GM19438 (cell line): Measurements from ENCODE around the gene TIMM22.
A peak's percentile ranks its signal among the peaks of the same experiment; 100 is the strongest.
"Not testable (repeated sequence)": the region's sequence is repeated elsewhere in the genome, so short reads cannot be mapped to it uniquely, and the experiment has no call there.

Experiments
- ATAC-seq: cut with Tn5 transposase; IDR thresholded peaks from one replicate; pipeline ENCODE4 v1.9.1; 2021; ENCODE audit warnings: low read depth; ENCODE audit not compliant: unreplicated experiment

TIMM22 gene

DNA sequence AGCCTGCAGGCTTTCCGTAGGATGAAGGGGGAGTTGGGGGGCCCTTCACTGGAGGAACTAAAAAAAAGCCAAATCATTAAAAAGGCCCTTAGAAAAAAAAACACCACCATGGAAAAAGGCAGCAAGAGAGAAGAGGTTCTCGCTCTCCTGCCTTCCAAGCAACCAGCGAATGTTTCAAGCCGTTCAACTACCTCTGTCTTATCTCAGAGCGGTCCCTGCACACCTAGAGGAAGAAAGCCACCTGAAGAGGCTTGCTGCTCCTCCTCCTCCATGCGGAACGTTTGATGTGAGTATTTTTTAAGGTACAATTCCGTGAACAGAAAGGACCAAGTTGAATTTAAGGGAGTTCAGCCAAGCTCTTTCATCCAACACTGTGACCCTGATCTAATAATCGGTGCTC is 26.6 kb upstream of the TIMM22 start:
- no peak for ATAC-seq

DNA sequence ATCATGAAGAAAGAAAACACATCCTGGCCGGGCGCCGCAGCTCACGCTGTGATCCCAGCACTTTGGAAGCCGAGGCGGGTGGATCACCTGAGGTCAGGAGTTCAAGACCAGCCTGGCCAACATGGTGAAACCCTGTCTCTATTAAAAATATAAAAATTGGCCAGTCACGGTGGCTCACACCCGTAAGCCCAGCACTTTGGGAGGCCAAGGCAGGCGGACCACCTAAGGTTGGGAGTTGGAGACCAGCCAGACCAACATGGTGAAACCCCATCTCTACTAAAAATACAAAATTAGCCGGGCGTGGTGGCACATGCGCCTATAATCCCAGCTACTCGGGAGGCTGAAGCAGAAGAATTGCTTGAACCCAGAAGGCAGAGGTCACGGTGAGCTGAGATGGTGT is 25.1 kb upstream of the TIMM22 start:
- ATAC-seq: not testable (repeated sequence)

DNA sequence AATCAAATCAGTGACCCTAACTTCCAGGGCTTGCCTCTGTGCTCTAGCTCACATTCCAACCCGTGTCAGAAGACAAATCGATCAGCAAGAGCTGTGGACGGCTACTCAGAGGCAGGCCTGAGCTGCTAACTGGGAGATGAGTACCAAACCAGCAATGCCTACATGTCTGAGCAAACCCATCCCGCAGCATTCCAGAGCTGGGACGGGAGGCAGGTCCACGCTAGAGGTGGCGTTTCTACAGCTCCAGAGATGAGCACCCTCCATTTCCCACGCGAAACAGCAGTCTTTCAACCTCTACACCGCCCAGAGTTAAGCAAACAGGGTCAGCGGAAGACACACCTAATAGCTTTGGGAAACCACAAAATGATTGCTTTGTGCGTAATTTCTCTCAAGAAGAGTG is 23.9 kb upstream of the TIMM22 start:
- ATAC-seq: no peak

DNA sequence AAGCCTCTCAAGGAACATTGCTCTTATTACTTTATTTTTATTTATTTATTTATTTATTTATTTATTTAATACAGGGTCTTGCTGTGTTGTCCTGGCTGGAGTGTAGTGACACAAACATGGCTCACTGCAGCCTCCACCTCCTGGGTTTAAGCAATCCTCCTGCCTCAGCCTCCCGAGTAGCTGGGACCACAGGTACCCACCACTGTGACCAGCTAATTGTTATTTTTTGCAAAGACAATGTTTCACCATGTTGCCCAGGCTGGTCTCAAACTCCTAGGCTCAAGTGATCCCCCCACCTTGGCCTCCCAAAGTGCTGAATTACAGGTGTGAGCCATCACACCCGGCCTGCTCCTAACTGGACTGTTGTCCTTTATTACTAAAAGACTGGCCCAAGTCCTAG is 22.2 kb upstream of the TIMM22 start:
- not testable (repeated sequence) for ATAC-seq

DNA sequence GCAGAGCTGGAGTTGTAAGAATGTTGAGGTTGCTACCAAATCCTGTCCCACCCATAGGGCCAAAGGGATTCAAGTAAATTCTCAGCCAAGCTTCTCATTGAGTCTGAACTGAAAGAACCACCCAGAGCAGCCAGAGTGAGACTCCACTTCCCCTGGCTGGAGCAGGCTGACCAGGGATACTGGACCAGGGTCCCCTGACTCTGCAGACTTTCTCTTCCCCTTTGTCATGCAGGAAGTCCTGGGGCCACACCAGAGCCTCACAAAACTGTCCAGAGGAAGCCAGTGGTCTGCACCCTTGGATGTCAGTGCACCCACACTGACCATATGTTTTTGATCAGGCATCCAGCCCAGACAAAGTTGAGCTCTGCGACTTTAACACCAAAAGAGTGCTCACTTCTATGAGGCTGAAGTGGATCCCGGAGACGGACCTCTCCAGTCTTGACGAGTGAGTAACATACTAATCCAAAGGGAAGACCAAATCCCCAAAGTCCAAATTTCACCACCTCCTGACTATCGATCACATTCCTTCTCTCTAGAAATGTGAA is 21.5 kb upstream of the TIMM22 start:
- no peak for ATAC-seq

DNA sequence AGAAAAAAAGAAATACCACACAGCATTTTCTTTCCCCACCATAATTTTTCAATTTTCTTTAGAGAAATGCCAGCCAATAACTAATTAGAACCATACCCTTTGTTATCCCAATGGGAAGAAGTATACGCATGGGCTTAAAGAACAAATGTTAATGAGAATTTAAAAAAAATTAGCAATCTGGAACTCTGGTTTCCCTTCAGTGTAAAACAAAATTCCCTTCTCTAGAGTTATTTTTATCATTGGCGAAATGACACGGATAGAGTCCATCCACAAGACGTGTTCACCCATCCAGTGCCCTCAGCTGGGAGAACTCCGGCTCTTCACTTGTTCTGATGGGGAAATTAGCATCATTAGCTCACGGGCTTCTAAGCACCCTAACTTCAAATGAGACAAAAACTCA is 20.6 kb upstream of the TIMM22 start:
- ATAC-seq: no peak

DNA sequence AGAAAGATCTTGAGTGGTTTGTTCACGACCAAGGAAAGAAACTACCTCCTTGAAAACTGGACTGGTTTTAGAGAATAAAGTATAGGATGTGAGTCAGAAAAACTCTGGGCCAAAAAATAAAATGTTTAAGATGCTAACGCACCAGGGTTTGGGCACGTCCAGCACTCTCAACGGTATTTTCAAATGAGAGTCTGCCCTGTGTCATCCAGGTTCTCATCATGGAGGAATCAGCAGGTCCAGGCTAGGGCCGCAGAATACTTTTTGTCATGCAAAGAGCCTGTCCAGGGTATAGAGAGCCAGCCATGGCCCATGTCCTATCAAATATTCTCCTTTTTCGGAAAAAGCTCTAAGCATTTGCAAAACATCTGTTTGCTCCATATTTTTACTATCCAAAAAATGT is 19.8 kb upstream of the TIMM22 start:
- ATAC-seq: no peak

DNA sequence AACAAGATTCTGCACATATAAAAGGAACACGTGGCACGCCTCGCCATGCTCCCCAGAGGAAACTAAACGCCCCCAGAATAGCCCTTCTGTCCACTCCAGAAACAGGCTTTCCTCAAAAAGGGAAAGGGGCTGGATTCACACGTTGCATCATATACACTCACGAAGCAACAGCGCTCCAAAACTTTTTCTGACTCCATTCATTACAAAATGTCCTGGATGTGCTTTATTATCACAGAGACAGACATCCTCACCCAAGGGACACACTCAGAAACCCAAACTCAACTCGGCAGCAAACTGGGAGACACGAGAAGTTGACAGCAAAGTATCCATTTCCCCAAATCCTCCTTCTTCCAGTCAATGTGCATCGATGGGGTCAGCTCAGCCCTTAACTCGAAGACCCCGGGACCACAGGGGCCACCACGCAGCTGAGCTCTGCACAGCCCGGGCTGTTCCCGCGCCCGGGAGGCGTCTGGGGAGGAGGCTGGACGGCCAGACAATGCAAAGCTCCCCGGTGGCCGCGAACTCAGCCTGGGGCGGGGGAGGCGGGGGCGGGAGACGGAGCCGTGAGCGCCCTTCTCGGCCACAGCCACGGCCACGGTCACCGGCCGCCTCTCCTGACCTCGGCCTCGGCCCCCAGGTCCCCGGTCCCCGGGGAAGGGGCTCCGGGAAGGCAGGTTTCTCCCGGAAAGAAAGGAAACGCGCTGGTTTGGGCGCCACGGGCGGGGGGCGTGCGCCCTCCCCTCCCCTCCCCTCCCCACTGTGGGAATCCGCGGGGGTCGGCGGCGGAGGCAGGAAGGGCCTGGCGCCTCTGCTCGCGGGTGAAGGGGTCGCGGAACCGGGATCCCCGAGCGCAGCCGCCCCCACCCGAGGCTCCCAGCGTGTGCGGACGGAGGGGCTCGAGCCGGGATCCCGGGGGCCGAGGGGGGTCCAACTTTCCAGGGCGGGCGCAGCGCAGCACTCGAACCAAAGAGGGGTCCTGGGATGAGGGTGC is 18.5 kb upstream of the TIMM22 start:
- ATAC-seq: no peak

DNA sequence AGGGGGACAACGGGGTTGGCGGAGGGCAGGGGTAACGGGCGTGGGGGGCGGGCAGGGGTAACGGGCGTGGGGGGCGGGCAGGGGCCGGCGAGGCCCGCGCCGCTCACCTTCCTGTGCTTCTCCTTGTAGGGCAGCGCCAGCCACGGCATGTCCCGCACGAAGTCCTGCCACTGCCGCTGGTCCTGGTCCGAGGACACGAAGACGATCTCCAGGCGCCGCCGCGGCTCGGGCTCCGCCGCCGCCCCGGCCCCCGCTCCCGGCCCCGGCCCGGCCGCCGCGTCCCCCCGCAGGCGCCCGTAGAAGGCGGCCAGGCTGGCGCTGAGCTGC is 17.8 kb upstream of the TIMM22 start:
- no peak for ATAC-seq

DNA sequence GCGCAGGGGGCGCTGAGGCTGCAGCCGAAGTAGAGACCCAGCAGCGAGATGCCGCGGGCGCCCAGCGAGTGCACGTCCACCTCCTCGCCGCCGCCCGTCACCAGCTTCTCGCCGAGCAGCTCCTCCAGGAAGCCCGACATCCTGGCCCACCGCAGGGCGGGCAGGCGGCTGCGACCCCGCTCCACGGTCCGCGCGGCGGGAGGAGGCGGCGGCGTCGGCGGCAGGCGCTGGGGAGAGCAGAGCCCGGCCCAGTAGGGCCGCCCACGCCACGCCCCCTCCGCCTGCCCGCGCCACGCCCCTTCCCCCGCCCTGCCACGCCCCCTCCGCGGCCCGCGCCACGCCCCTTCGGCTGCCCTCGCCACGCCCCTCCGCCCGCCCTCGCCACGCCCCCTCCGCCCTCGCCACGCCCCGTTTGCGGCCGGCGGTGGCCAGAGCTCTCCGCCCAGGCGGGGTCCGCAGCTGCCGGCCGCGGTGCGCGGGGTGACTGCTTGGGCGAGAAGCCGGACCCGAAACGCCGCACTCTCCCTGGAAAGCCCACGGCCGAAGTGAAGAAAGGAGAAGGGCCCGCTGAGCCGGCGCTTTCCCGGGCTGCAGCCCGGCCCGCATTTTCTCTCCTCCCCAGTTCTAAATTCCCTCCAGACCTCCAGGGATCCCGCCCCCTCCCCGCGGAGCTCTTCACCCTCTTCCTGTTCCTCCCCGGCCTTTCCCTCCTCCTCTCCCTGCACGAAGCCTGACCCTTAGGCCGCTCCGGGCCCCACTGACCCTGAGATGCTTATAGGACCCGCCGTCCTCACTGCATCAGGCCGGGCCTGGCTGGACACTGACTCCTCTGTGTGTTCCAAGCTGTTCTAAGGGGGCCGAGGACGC is 17.2 kb upstream of the TIMM22 start, which contains the start of gene NXN:
NXN (minus strand) TSS at position 238 of the 867 bp plus-strand sequence.
- peak; percentile 64 for ATAC-seq

DNA sequence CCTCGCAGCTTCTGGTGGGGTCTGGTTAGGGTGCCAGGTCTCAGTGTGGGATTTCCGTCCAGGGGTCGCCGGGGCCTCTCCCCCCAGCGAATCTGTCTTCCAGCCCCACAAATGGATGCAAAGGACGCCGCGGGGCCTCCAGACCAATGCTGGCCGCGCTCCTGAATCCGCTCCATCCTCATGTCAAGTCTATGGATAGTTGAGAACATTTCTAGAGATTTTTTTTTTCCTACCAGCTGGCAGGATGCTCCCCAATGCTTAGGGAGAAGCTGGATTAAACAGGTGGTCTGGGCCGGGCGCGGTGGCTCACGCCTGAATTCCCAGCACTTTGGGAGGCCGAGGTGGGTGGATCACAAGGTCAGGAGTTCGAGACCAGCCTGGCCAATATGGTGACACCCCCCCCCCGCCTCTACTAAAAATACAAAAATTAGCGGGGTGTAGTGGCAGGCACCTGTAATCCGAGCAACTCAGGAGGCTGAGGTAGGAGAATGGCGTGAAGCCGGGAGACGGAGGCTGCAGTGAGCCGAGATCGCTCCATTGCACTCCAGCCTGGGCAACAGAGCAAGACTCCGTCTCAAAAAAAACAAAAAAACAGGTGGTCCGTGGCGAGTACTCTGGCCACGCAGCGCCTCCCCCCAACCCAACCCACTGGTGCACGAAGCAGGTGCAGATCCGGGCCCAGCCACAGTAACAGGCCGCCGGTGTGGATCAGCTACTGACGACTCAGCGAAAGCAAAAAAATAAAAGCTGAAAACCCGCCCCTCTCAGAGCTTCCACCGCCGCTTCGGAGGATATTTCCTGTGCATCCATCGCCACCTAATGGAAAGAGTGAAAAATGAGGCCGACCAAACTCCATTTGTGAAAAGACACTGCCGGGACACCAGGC is 16.3 kb upstream of the TIMM22 start:
- no peak for ATAC-seq

DNA sequence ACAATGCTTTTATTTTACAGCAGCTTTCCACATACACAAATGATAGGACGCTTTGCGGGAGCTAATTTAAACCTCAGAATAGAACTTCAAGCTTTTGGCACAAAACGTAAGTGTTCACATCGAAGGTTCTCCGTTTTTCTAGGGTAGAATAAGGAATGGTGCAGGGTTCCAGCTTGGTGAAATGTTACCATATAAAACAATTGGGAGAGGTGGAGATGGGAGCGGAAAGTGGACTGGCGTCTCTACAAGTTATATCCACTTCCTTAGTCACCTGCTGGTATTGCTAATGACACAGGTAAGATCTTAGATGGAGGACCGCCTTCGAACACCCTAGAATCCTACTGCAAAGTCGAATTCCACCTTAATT is 15.7 kb upstream of the TIMM22 start:
- ATAC-seq: no peak

DNA sequence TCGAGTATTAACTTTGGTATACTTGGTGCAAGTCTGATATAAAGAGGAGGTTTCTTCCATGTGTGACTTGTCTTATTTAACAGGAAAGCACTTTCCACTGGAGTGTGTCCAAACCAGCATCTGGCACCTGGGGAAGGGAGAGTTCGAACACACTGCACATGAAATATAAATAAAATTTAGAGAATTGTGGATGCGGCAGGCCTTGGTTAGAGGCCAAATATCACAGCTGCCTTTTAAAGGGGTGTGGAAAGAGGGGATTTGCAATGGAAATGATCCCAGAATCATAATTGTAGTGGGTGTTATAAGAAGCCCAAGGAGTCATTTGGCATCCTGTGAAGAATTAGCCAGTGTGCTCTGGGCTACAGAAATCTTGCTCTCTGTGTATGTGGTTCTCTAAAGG is 13.0 kb upstream of the TIMM22 start:
- no peak for ATAC-seq

DNA sequence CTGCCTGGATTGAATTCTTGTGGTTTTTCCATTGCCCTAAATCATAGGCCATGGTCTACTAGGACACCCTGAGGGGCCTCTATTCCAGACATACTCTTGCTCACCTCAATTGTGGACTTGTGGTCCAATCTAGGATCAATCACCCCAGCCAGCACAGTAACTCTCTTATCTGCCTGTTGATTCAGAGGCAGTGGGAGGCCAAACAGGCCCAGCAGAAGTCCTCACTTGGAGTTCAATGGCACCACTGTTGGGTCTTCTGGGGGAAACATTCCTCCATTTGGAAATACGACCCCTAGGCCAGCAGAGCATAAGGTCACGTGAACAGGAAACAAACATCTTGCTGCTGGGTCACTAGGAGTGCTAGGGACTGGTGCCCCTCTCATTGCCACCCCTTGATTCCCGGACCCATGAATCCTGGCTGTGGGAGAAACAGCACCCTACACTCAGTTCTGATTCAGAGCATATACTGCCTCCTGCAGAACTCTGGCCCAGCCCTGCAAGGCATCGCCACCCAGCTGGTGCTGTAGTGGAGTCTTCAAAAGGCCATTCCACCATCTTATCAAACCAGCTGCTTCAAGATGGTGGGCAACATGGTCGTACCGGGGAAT is 10.5 kb upstream of the TIMM22 start:
- ATAC-seq: no peak

DNA sequence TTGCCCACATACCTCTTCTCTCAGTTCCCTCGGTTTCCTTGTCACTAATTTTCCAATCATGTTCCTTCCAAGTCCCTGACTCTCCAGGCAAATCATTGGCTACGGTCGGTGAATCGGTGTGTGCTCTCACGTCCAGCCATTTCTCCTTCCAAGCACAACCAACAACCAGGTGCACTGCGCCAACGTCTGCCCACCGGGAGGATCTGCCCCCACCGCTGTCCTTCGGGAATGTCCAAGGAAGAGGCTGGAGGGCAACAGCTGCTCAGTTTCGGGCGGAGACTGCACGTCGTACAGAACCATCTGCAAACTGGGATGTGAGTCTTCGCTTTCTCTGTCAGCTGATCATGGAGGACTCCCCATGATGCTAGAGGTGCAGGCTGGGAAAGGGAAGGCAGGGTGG is 9.0 kb upstream of the TIMM22 start:
- no peak for ATAC-seq

DNA sequence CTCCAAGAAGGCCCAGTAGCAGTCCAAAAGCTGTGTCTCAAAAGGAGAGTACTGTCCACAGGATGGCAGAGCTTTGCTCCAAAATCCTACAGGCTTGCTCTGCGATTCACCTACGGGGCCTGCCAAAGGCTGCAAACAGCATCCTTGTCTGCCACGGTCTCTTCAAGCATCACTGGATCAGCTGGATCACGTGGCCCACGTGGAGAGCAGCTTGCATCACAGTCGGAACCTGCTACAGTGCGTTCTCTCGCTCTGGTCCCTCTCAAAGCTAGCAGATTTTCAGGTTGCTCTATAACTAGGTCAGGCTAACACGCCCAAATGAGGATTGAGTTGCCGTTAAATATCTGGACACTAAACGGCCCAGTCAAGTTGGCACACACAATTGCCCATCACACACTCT is 8.4 kb upstream of the TIMM22 start:
- ATAC-seq: no peak

DNA sequence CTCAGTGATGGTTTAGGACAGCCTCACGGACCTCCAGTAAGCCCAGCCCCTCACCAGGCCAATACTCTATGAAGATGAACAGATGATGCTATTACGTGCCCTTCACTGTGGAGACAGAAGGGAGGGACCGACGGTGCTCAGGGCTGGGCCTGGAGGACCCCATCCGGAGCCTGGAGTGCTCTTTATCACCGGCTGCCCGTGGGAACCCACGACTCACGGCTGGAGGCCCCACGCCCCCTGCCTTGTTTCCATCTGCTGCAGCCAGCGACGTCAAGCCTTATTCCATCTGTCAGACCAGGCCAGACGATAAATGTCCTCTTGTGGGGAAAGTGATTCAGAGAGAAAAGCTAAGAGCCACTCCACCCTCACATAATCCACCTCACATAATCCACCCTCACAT is 4.0 kb upstream of the TIMM22 start:
- ATAC-seq: no peak

DNA sequence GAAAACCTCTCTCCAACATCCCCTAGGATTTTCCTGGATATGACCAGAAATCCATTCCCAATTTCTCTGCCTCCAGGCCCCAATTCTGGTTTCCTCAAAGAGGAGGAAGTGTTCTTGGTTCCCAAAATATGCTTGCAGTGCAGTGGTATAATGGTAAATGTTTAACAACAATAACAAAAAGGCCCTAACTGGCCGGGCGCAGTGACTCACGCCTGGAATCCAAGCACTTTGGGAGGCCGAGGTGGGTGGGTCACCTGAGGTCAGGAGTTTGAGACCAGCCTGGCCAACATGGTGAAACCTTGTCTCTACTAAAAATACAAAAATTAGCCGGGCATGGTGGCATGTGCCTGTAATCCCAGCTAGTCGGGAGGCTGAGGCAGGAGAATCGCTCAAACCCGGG is 1.6 kb upstream of the TIMM22 start:
- ATAC-seq: not testable (repeated sequence)

DNA sequence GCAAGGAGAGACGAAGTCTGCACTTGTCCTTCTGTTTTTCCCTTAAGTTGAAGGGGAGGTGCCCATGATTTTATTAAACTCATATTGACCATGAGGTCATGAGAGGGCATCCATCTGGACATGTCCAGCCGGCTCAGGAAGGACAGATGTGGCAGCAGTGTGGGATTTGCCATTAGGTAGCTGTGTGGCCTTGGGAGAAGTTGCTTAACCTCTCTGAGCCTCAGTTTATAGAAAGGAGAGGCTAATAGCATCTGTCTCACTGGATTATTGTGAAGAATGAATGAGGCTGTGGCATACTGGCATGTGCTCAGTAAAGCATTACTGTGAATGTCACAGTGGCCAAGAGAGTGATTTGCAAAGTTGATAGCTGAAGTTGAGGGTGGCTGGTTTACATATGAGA is 1.2 kb downstream of the TIMM22 start:
- ATAC-seq: no peak
